ENCODE results near the gene PCDHGA3.
"Not testable (repeated sequence)": the region's sequence is repeated elsewhere in the genome, so short reads cannot be mapped to it uniquely, and the experiment has no call there.

The PCDHGA3 gene

DNA sequence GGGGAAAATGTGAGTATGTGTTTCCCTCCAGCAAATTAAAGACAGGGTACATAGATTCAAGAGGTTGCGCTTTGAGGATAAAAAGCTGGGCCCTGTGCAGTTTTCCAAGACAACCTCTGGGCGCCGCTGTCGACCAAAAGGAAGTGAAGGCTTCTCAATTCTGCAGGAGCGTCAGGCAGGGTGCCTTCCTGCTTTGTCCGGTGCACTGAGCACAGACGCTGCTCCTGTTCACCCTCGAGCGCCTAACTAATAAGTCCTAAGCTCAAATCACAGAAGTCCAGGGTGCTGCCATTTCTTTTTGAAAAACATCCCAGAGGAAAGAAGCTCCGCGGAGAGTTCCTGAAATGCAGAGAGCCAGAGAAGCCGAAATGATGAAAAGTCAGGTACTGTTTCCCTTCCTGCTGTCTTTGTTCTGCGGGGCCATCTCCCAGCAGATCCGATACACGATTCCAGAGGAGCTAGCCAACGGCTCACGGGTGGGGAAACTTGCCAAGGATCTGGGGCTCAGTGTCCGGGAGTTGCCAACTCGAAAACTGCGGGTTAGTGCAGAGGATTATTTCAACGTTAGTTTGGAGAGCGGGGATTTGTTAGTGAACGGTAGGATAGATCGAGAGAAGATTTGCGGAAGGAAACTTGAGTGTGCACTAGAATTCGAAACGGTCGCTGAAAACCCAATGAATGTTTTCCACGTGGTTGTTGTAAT is 6.4 kb downstream of the PCDHGA3 start, which contains the start of gene PCDHGB1:
PCDHGB1 (plus strand) TSS at position 183 of the 703 bp plus-strand sequence; CDS start at position 345, 162 bp downstream.
- peak; percentile 2 to 74 (median 39) for DNase-seq

DNA sequence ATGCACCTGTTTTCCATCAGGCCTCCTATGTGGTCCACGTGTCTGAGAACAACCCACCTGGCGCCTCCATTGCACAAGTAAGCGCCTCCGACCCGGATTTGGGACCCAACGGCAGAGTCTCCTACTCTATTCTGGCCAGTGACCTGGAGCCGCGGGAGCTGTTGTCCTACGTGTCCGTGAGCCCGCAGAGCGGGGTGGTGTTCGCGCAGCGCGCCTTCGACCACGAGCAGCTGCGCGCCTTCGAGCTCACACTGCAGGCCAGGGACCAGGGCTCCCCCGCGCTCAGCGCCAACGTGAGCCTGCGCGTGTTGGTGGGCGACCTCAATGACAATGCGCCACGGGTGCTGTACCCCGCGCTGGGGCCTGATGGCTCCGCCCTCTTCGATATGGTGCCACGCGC is 8.0 kb downstream of the PCDHGA3 start:
- DNase-seq: no peak

- DNase-seq: no peak
Observed at GRCh38 chr5:141354900-141355469, 11.4 kb downstream of the PCDHGA3 start, which contains the start of gene PCDHGA4. Gene PCDHGA4 (plus strand): TSS chr5:141355021. CDS start chr5:141355108, 87 bp downstream.

DNA sequence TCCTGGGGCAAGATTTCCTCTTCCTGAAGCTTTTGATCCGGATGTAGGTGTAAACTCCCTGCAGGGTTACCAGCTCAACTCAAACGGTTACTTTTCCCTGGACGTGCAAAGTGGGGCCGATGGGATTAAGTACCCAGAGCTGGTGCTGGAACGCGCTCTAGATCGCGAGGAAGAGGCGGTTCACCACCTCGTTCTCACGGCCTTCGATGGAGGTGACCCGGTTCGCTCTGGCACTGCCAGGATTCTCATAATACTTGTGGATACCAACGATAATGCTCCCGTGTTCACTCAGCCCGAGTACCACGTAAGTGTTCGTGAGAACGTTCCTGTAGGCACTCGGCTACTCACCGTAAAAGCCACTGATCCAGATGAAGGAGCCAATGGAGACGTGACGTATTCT is 12.0 kb downstream of the PCDHGA3 start:
- no peak for DNase-seq

DNA sequence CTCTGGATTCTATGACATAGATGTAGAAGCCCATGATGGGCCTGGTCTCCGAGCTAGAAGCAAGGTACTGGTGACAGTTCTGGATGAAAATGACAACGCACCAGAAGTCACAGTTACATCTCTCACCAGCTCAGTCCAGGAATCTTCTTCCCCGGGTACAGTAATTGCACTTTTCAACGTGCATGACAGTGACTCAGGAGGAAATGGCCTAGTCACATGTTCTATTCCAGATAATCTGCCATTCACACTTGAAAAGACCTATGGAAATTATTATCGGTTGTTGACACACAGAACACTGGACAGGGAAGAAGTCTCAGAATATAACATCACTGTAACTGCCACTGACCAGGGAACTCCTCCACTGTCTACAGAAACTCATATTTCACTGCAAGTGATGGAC is 12.5 kb downstream of the PCDHGA3 start:
- DNase-seq: no peak

GRCh38 chr5:141356950-141357349 is 13.3 kb downstream of the PCDHGA3 start:
- no peak for DNase-seq

DNA sequence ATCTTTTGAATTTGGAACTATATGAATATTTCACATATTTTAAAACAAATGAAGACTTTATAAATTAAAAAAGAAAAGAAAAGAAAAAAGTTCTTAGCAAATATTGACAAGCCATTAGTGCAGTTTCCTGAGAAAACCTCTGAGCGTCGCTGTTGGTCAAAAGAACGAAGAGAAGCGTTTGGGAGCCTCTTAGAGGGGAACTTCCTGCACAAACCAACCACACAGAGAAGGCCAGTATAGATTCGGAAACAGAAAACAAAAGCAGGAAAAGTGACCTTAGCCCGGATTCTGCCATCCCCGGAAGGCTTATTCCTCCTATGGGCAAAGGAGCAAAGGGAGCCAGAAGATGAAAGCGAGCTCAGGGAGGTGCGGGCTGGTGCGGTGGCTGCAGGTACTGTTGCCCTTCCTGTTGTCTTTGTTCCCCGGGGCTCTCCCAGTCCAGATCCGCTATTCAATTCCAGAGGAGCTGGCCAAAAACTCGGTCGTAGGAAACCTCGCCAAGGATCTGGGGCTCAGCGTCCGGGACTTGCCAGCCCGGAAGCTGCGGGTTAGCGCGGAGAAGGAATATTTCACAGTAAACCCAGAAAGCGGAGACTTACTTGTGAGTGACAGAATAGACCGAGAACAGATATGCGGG is 16.3 kb downstream of the PCDHGA3 start, which contains the start of gene PCDHGB2:
PCDHGB2 (plus strand) TSS at position 205 of the 637 bp plus-strand sequence; CDS start at position 347, 142 bp downstream.
- DNase-seq: peak in 1 of 3 experiments; percentile 1

DNA sequence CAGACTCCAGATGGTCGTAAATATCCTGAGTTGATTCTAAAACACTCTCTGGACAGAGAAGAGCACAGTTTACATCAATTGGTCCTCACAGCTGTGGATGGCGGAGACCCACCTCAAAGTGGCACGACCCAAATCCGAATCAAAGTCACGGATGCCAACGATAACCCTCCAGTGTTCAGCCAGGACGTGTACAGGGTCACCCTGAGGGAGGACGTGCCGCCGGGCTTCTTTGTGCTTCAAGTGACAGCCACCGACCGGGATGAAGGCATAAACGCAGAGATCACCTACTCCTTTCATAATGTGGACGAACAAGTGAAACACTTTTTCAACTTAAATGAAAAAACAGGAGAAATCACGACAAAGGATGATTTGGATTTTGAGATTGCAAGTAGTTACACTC is 17.1 kb downstream of the PCDHGA3 start:
- DNase-seq: no peak

DNA sequence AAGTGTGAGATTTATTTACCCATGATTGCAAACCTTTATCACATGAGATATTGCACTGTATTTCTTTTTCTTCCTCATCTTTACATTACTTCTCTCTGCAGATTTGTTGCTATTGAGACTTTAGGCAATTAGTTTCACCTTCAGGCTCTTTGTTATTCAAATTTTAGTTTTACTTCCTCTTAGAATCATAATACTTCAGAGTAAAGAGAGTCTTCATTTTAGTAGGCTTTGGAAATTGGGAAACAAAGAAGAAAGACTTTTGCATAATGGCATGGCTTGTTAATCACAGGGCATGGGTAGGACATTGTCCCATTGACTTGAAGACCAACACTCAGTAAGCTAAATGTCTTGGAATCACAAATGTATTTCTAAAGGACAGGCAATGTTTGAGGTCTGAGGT is 19.1 kb downstream of the PCDHGA3 start:
- DNase-seq: no peak

GRCh38 chr5:141363952-141364660 is 20.5 kb downstream of the PCDHGA3 start, which contains the start of gene PCDHGA5:
Gene PCDHGA5 (plus strand): TSS chr5:141364162. CDS start chr5:141364331, 169 bp downstream.
- DNase-seq: no peak

DNA sequence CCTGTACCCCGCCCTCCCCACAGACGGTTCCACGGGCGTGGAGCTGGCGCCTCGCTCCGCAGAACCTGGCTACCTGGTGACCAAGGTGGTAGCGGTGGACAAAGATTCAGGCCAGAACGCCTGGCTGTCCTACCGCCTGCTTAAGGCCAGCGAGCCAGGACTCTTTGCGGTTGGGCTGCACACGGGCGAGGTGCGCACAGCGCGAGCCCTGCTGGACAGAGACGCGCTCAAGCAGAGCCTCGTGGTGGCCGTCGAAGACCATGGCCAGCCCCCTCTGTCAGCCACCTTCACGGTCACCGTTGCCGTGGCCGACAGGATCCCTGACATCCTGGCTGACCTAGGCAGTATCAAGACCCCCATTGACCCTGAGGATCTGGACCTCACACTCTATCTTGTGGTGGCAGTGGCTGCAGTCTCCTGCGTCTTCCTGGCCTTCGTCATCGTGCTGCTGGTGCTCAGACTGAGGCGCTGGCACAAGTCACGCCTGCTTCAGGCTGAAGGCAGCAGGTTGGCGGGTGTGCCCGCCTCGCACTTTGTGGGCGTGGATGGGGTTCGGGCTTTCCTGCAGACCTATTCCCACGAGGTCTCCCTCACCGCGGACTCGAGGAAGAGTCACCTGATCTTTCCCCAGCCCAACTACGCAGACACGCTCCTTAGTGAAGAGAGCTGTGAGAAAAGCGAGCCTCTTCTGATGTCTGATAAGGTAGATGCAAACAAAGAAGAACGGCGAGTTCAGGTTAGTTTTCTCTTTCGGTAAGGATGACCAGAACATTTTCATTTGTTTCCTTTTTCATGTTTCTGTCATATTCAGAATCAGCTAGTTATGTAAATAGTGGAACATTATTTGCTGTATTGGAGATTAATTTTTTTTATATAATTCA is 22.6 kb downstream of the PCDHGA3 start:
- no peak for DNase-seq

- DNase-seq: no peak
Observed at GRCh38 chr5:141369994-141370848, 26.6 kb downstream of the PCDHGA3 start, which contains the start of gene PCDHGB3. Gene PCDHGB3 (plus strand): TSS chr5:141370242. CDS start chr5:141370395, 153 bp downstream.

- no peak for DNase-seq
Observed at GRCh38 chr5:141371572-141372475, 28.2 kb downstream of the PCDHGA3 start.

DNA sequence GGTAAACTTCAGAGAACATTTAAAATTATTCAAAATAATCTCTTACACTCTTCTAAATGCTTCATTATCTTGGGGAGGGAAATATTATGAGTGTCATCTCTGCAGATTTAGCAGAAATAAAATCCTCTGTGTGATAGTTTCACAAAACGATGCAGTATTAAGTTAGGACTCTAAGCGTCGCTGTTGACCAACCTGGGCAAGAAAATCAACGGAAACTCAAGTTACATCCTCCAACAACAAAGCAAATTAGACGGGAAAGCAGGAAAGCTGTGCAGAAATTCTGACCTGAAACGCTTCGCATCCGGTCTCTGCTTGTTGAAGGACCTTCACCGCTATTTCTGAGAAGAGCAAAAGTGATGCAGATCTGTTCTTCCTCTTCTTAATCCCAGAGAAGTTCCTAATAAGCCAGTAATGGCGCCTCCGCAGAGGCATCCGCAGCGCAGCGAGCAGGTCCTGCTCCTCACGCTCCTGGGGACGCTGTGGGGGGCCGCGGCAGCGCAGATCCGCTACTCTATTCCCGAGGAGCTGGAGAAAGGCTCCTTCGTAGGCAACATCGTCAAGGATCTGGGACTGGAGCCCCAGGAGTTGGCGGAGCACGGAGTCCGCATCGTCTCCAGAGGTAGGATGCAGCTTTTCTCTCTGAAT is 30.2 kb downstream of the PCDHGA3 start, which contains the start of gene PCDHGA6:
PCDHGA6 (plus strand) TSS at position 219 of the 645 bp plus-strand sequence; CDS start at position 412, 193 bp downstream.
- peak in 1 of 3 experiments; percentile 0 for DNase-seq

DNA sequence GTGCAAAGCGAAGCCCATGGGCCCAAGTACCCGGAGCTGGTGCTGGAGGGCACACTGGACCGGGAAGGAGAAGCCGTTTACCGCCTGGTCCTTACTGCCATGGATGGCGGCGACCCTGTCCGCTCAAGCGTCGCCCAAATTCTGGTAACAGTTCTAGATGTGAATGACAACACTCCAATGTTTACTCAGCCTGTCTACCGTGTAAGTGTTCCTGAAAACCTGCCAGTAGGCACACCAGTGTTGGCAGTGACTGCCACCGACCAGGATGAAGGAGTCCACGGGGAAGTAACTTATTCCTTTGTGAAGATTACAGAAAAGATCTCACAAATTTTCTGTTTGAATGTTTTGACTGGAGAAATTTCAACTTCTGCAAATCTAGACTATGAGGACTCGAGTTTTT is 31.0 kb downstream of the PCDHGA3 start:
- no peak for DNase-seq

- DNase-seq: not testable (repeated sequence)
Observed at GRCh38 chr5:141375444-141376155, 32.0 kb downstream of the PCDHGA3 start.

GRCh38 chr5:141382469-141383294 is 39.1 kb downstream of the PCDHGA3 start, which contains the start of gene PCDHGA7:
Gene PCDHGA7 (plus strand): TSS chr5:141382742. CDS start chr5:141382900, 158 bp downstream.
- no peak for DNase-seq
